Neural cell (in vitro differentiated cells): ENCODE results near the gene ASH1L.

Experiments
- CTCF ChIP-seq: fragments of 450-650 bp; IDR thresholded peaks from 2 replicates; pipeline ENCODE4 v1.5.1; 2014; ENCODE audit warnings: antibody characterized with exemption, mild to moderate bottlenecking, moderate library complexity; ENCODE audit not compliant: poor library complexity, severe bottlenecking
- EZH2 ChIP-seq: fragments of 200-600, 300-800 bp; shearing (Covaris generic), sonication (generic); IDR thresholded peaks from 2 replicates; pipeline ENCODE4 v1.6.1; 2014; ENCODE audit warnings: antibody characterized with exemption, low read length, borderline replicate concordance, mild to moderate bottlenecking; ENCODE audit not compliant: insufficient read depth, poor library complexity, severe bottlenecking
- POLR2AphosphoS5 ChIP-seq: IDR thresholded peaks from 2 replicates; pipeline ENCODE4 v1.6.1; 2012
- SMC3 ChIP-seq: fragments of 450-650 bp; conservative IDR thresholded peaks from 2 replicates; pipeline ENCODE4 v1.6.1; 2014; ENCODE audit warnings: antibody characterized with exemption, mild to moderate bottlenecking, moderate library complexity; ENCODE audit not compliant: poor library complexity

GRCh38 chr1:155383406-155383805 lies 179.2 kb downstream of the ASH1L start:
- TF ChIP-seq SMC3 (no peak), POLR2AphosphoS5 (no peak), CTCF (no peak), EZH2 (no peak)
